Measurements from ENCODE around the gene PECR. TPM values are rescaled to one million over a fixed set of nuclear protein-coding genes. Genes with fewer than 3 reads are reported as not detected.

Gene PECR
- total RNA-seq, 3 donors from 2014 or later, result 6.3 to 62.7 (median 10.2) TPM

GRCh38 chr2:216114382-216114713, 32.7 kb upstream of the PECR start:
- H3K4me3 ChIP-seq, result peak overlapping the region in 2 of 3 donors; percentile 58 to 68
- H3K27ac ChIP-seq, result peak overlapping the region; percentile 82 to 94
- TF ChIP-seq CTCF (IDR thresholded peaks at IDR 0.05) (no peak), POLR2A (IDR thresholded peaks at IDR 0.05) (no peak)
- intact Hi-C loops (cut with DNase I; ENCODE audit: low total_unique reads), result no loop called here
- no peaks in the 10 kb centered on the region for H3K36me3 ChIP-seq
- no peaks in the 10 kb centered on the region for H3K27me3 ChIP-seq
- H3K4me1 ChIP-seq, result peaks cover 0 to 31% of the 10 kb centered on the region in 2 donors
- H3K9me3 ChIP-seq, result no peaks in the 10 kb centered on the region
- no peak for DNase-seq (ENCODE audit: low spot score in 2 of 2)

- H3K4me1 ChIP-seq, result peaks cover 0 to 31% of the 10 kb centered on the region in 2 donors
- H3K9me3 ChIP-seq, result no peaks in the 10 kb centered on the region
- TF ChIP-seq POLR2A (IDR thresholded peaks at IDR 0.05), result no peak
- no peak for TF ChIP-seq POLR2AphosphoS5 (IDR thresholded peaks at IDR 0.05)
- no peaks in the 10 kb centered on the region for H3K27me3 ChIP-seq
- no peak for DNase-seq (ENCODE audit: low spot score in 2 of 2)
- no peaks in the 10 kb centered on the region for H3K36me3 ChIP-seq
- no peak overlapping the region for H3K4me3 ChIP-seq
- peak overlapping the region in 1 of 2 donors; percentile 94 for H3K27ac ChIP-seq
- intact Hi-C loops (cut with DNase I; ENCODE audit: low total_unique reads), result no loop called here
These were observed 32.0 kb upstream of the PECR start for GRCh38 chr2:216113572-216113971.

GRCh38 chr2:216112926-216113325, 31.3 kb upstream of the PECR start:
- no peak for DNase-seq (ENCODE audit: low spot score in 2 of 2)
- Histone ChIP-seq H3K4me1 (peaks cover 0 to 31% of the 10 kb centered on the region in 2 donors), H3K27me3 (no peaks in the 10 kb centered on the region), H3K36me3 (no peaks in the 10 kb centered on the region), H3K9me3 (no peaks in the 10 kb centered on the region), H3K27ac (no peak overlapping the region), H3K4me3 (no peak overlapping the region)
- TF ChIP-seq POLR2AphosphoS5 (IDR thresholded peaks at IDR 0.05), result no peak
- TF ChIP-seq CTCF (IDR thresholded peaks at IDR 0.05), result no peak
- no peak for TF ChIP-seq POLR2A (IDR thresholded peaks at IDR 0.05)
- intact Hi-C loops (cut with DNase I; ENCODE audit: low total_unique reads), result no loop called here

GRCh38 chr2:216111122-216111521, 29.5 kb upstream of the PECR start:
- intact Hi-C loops (cut with DNase I; ENCODE audit: low total_unique reads), result no loop called here
- no peak for DNase-seq (ENCODE audit: low spot score in 2 of 2)
- H3K4me3 ChIP-seq, result no peak overlapping the region
- no peaks in the 10 kb centered on the region for H3K9me3 ChIP-seq
- H3K27me3 ChIP-seq, result no peaks in the 10 kb centered on the region
- peak overlapping the region in 1 of 2 donors; percentile 91 for H3K27ac ChIP-seq
- H3K36me3 ChIP-seq, result no peaks in the 10 kb centered on the region
- H3K4me1 ChIP-seq, result peaks cover 0 to 23% of the 10 kb centered on the region in 2 donors
- TF ChIP-seq POLR2AphosphoS5 (IDR thresholded peaks at IDR 0.05) (no peak), POLR2A (IDR thresholded peaks at IDR 0.05) (no peak), CTCF (IDR thresholded peaks at IDR 0.05) (no peak)

- no peaks in the 10 kb centered on the region for H3K9me3 ChIP-seq
- peak overlapping the region in 2 of 3 donors; percentile 76 to 79 for H3K4me3 ChIP-seq
- intact Hi-C loops (cut with DNase I; ENCODE audit: low total_unique reads), result no loop called here
- peak overlapping the region; percentile 91 to 94 for H3K27ac ChIP-seq
- DNase-seq (ENCODE audit: low spot score in 2 of 2), result no peak
- H3K27me3 ChIP-seq, result no peaks in the 10 kb centered on the region
- H3K36me3 ChIP-seq, result no peaks in the 10 kb centered on the region
- peaks cover 0 to 18% of the 10 kb centered on the region in 2 donors for H3K4me1 ChIP-seq
- no peak for TF ChIP-seq POLR2A (IDR thresholded peaks at IDR 0.05)
- TF ChIP-seq CTCF (IDR thresholded peaks at IDR 0.05), result no peak
- no peak for TF ChIP-seq POLR2AphosphoS5 (IDR thresholded peaks at IDR 0.05)
These were observed 29.0 kb upstream of the PECR start for GRCh38 chr2:216110620-216111019.

All from breast epithelium (tissue), 4 donors.